K562 (cell line): Measurements from ENCODE around the gene PKD1L1. TPM values are rescaled to one million over a fixed set of nuclear protein-coding genes. Genes with fewer than 3 reads are reported as not detected.

Source experiments
- ATAC-seq: fragments of 200-7000 bp; cut with Tn5 transposase; 3 replicates; pipeline ENCODE4 v1.9.1; 2020; ENCODE audit warnings: moderate library complexity
- BruUV-seq: library from RNA; stranded (reverse); fragments of 400-500 nt; replicated peaks from 2 replicates; lab custom pipeline; 2021; lab: Mats Ljungman, UMichigan
- CTCF ChIA-PET: fragments of 300-600 bp; formaldehyde crosslinking; extraction: SDS; loops from one replicate; lab custom pipeline; 2021; ENCODE audit warnings: low intra/inter-chr PET ratio; lab: Yijun Ruan, JAX
- POLR2A ChIA-PET: fragments of 300-600, 350-650 bp; sonication (Branson Sonifier 250); formaldehyde crosslinking; extraction: SDS; loops from one replicate; lab custom pipeline; 2021; ENCODE audit warnings: antibody characterized with exemption, inconsistent platforms; lab: Yijun Ruan, JAX
- DNase-seq, 4 experiments: peaks; one replicate each; pipeline versions ENCODE4 v3.0.0 to v3.0.0-alpha.2; 2011 to 2018; ENCODE audit warnings: low spot score in 3 of 4, mixed read lengths in 3 of 4; ENCODE audit errors: extremely low read depth in 1 of 4
- FAIRE-seq: peaks from 2 replicates; lab custom pipeline; 2011; peaks lifted over from hg19 to GRCh38; lab: Jason Lieb, UNC
- H2AFZ ChIP-seq: 2 replicates; pipeline ENCODE4 v1.6.0; 2011; ENCODE audit warnings: low read depth, low read length, control low read depth, inconsistent platforms
- H3K27ac ChIP-seq: fragments of 200-600 bp; 3 replicates; pipeline ENCODE4 v1.8.0; 2011; ENCODE audit warnings: low read depth, mild to moderate bottlenecking, control low read depth, inconsistent platforms, low read length, moderate library complexity, mixed read lengths; ENCODE audit errors: extremely low read depth
- H3K27me3 ChIP-seq, 2 experiments: fragments of 300-600 bp in 1 of 2; 2 replicates in 1 of 2; 3 replicates in 1 of 2; pipeline versions ENCODE4 v1.6.0 to v1.8.0; 2011; ENCODE audit warnings: inconsistent platforms in 2 of 2, low read length in 2 of 2, mild to moderate bottlenecking in 1 of 2, mixed read lengths in 1 of 2, moderate library complexity in 1 of 2; ENCODE audit not compliant: control insufficient read depth in 2 of 2, insufficient read depth in 2 of 2
- H3K36me3 ChIP-seq: fragments of 300-600 bp; 3 replicates; pipeline ENCODE4 v1.8.0; 2011; ENCODE audit warnings: mild to moderate bottlenecking, low read length, inconsistent platforms; ENCODE audit not compliant: control insufficient read depth, insufficient read depth
- H3K4me1 ChIP-seq, 2 experiments: fragments of 200-600 bp in 1 of 2; replicated peaks in 1 of 2; 2 replicates in 1 of 2; 3 replicates in 1 of 2; pipeline versions ENCODE4 v1.5.1 to v1.8.0; 2011; ENCODE audit warnings: inconsistent platforms in 2 of 2, low read length in 2 of 2, mild to moderate bottlenecking in 1 of 2, mixed read lengths in 1 of 2, moderate library complexity in 1 of 2; ENCODE audit not compliant: control insufficient read depth in 2 of 2, insufficient read depth in 2 of 2
- H3K4me2 ChIP-seq: 2 replicates; pipeline ENCODE4 v1.6.1; 2011; ENCODE audit warnings: low read length, control low read depth, inconsistent platforms, mixed read lengths; ENCODE audit not compliant: insufficient read depth
- H3K4me3 ChIP-seq: fragments of 200-600 bp; sonication (generic), shearing (Covaris generic); 2 replicates; pipeline ENCODE4 v1.5.1; 2016; ENCODE audit warnings: control low read depth, inconsistent platforms
- H3K79me2 ChIP-seq: fragments of 200-600 bp; 3 replicates; pipeline ENCODE4 v1.8.0; 2011; ENCODE audit warnings: low read length, inconsistent platforms; ENCODE audit not compliant: control insufficient read depth, insufficient read depth
- H3K9ac ChIP-seq, 2 experiments: 2 replicates each; pipeline versions ENCODE4 v1.6.0 to v1.6.1; 2011; ENCODE audit warnings: low read depth in 2 of 2, low read length in 2 of 2, control low read depth in 1 of 2, inconsistent platforms in 1 of 2, mild to moderate bottlenecking in 1 of 2, mixed read lengths in 1 of 2; ENCODE audit not compliant: insufficient read depth in 1 of 2
- H3K9me1 ChIP-seq: one replicate; pipeline ENCODE4 v1.6.0; 2011; ENCODE audit warnings: inconsistent platforms, mild to moderate bottlenecking, low read length, moderate library complexity; ENCODE audit not compliant: control insufficient read depth, insufficient read depth
- H3K9me3 ChIP-seq: replicated peaks from 2 replicates; pipeline ENCODE4 v1.5.1; 2011; ENCODE audit warnings: low read depth, low read length, inconsistent platforms; ENCODE audit not compliant: control insufficient read depth, insufficient read depth
- H4K20me1 ChIP-seq: replicated peaks from 2 replicates; pipeline ENCODE4 v1.6.1; 2011; ENCODE audit warnings: low read length, inconsistent platforms, mixed read lengths; ENCODE audit not compliant: control insufficient read depth, insufficient read depth
- ATF2 ChIP-seq: sonication (generic); formaldehyde crosslinking; IDR thresholded peaks from 2 replicates; pipeline ENCODE4 v1.8.1; 2022; ENCODE audit warnings: missing genetic modification reagents
- BDP1 ChIP-seq: IDR thresholded peaks from 3 replicates; pipeline ENCODE4 v1.6.1; 2011; ENCODE audit not compliant: insufficient read length, insufficient read depth
- ESRRA ChIP-seq: fragments of 450-650 bp; IDR thresholded peaks from 2 replicates; pipeline ENCODE4 v1.6.1; 2014; ENCODE audit warnings: low read depth, mild to moderate bottlenecking, moderate library complexity, borderline replicate concordance
- FOXA3 ChIP-seq, 2 experiments: fragments of 450-650 bp in 1 of 2; sonication (generic) in 1 of 2; formaldehyde crosslinking; IDR thresholded peaks in 1 of 2; conservative IDR thresholded peaks in 1 of 2; 2 replicates each; pipeline versions ENCODE4 v1.4.0 to v1.8.0; 2020 to 2022; ENCODE audit warnings: mild to moderate bottlenecking in 2 of 2, missing genetic modification reagents in 1 of 2
- GATAD2B ChIP-seq: fragments of 450-650 bp; IDR thresholded peaks from 2 replicates; pipeline ENCODE4 v1.6.1; 2017; ENCODE audit warnings: mild to moderate bottlenecking, borderline replicate concordance
- HNRNPL ChIP-seq: fragments of 200-400 bp; formaldehyde crosslinking; IDR thresholded peaks from 2 replicates; pipeline ENCODE4 v1.6.1; 2017; ENCODE audit warnings: low read depth, mild to moderate bottlenecking, low read length
- NR2C2 ChIP-seq, 2 experiments: fragments of 200-800 bp in 1 of 2; sonication (Bioruptor generic) in 1 of 2; sonication (generic) in 1 of 2; formaldehyde crosslinking in 1 of 2; IDR thresholded peaks; 2 replicates each; pipeline versions ENCODE4 v1.6.1 to v1.8.0; 2016 to 2022; ENCODE audit warnings: mild to moderate bottlenecking in 1 of 2, missing compliant biosample characterization in 1 of 2, missing genetic modification characterization in 1 of 2, missing genetic modification reagents in 1 of 2
- TEAD1 ChIP-seq, 2 experiments: fragments of 450-650 bp in 1 of 2; sonication (generic) in 1 of 2; formaldehyde crosslinking; IDR thresholded peaks; 2 replicates each; pipeline versions ENCODE4 v1.4.0 to v1.8.0; 2020 to 2022; ENCODE audit warnings: mild to moderate bottlenecking in 2 of 2, missing genetic modification reagents in 1 of 2
- ZNF644 ChIP-seq: fragments of 200-800 bp; sonication (Bioruptor generic); IDR thresholded peaks from 2 replicates; pipeline ENCODE4 v1.6.1; 2016; ENCODE audit warnings: low read depth, missing genetic modification characterization, missing compliant biosample characterization
- WGBS: fragments of 100-300 bp; shearing (Covaris generic); methylation state at CpG from one replicate; pipeline ENCODE4 v1.1.6; 2016; ENCODE audit warnings: low coverage, mixed read lengths; ENCODE audit not compliant: insufficient coverage; ENCODE audit errors: missing lambda C conversion rate; 5-methylcytosine and 5-hydroxymethylcytosine counted together
- in situ Hi-C: fragments of 300-500 bp; cut with MboI; formaldehyde crosslinking; loops from 4 replicates; pipeline ENCODE4 v1.15.0; 2018; ENCODE audit warnings: inconsistent platforms, mixed read lengths
- intact Hi-C: fragments of 100-400 bp; cut with micrococcal nuclease; formaldehyde crosslinking; loops from 2 replicates; pipeline ENCODE4 v1.14.2; 2022
- polyA plus RNA-seq, 8 experiments: library from polyadenylated mRNA; depleted of rRNA in 4 of 8; stranded (reverse) in 5 of 8; unstranded in 3 of 8; fragments of >200 nt; fragmentation: Nextera tagmentation in 2 of 8; fragmentation: Illumina TruSeq in 1 of 8; extraction: Ambion mirVana in 2 of 8; extraction: Trizol in 1 of 8; gene quantifications; 2 replicates each; pipeline versions ENCODE4 v1.2.1 to v1.2.3, GENCODE V29; 2011 to 2014; ENCODE audit warnings: inconsistent platforms in 1 of 8, missing spikeins in 1 of 8
- total RNA-seq, 7 experiments: library from RNA; depleted of rRNA in 6 of 7; stranded (reverse); fragments of >200 nt in 6 of 7; fragmentation: Illumina TruSeq in 2 of 7; extraction: Trizol in 2 of 7; gene quantifications; 2 replicates each; pipeline versions ENCODE4 v1.2.1 to v1.2.3, GENCODE V29; 2011 to 2021; ENCODE audit warnings: low replicate concordance in 1 of 7
- TF ChIP-seq, protein P1 (sequence below): IDR thresholded peaks from 2 replicates; pipeline ENCODE4 v1.6.1; 2012; ENCODE audit warnings: low read depth, low read length, improper control_type of control experiment, borderline replicate concordance

PKD1L1 gene
- total and polyA plus RNA-seq, 9 of the 15 experiments (the other 6 are each of a cell fraction or from before 2014, with no cell fraction given), result 0.01 to 0.02 TPM; not detected in 7

GRCh38 chr7:47979832-47980181 is 31.5 kb upstream of the PKD1L1 start:
- 45% methylated on average over 7 of the region's 7 CpGs for WGBS
- no peak for DNase-seq
- in situ Hi-C loops (no loop called here), intact Hi-C loops (loop anchor here (2.0 kb wide), 1 partner anchor 109 kb away; the partner anchor contains the start of gene UPP1)
- peak; percentile 59 for FAIRE-seq
- ChIA-PET POLR2A (no interaction called here), CTCF (no interaction called here)
- no TSS peak for BruUV-seq
- TF ChIP-seq GATAD2B (0 out of 2 replicates have a peak, but pooled peaks have one; percentile 7), ZNF644 (tag) (no peak), ESRRA (0 out of 2 replicates have a peak, but pooled peaks have one; percentile 10), NR2C2 (CRISPR knock-in tag; IDR thresholded peaks at IDR 0.05) (no peak), NR2C2 (tag; IDR thresholded peaks at IDR 0.05) (peak; percentile 96), TEAD1 (CRISPR knock-in tag; IDR thresholded peaks at IDR 0.05) (0 out of 4 replicates have a peak, but pooled peaks of 1 of the 2 experiments have one; percentile 2), FOXA3 (CRISPR knock-in tag; conservative IDR thresholded peaks at IDR 0.05 in 1 of 2, IDR thresholded peaks at IDR 0.05 in 1 of 2) (0 out of 4 replicates have a peak, but pooled peaks of 1 of the 2 experiments have one; percentile 12), BDP1 (no peak), HNRNPL (no peak), ATF2 (no peak)
- TF ChIP-seq, protein P1, sequence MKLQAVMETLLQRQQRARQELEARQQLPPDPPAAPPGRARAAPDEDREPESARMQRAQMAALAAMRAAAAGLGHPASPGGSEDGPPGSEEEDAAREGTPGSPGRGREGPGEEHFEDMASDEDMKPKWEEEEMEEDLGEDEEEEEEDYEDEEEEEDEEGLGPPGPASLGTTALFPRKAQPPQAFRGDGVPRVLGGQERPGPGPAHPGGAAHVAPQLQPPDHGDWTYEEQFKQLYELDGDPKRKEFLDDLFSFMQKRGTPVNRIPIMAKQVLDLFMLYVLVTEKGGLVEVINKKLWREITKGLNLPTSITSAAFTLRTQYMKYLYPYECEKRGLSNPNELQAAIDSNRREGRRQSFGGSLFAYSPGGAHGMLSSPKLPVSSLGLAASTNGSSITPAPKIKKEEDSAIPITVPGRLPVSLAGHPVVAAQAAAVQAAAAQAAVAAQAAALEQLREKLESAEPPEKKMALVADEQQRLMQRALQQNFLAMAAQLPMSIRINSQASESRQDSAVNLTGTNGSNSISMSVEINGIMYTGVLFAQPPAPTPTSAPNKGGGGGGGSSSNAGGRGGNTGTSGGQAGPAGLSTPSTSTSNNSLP, result no peak
- no peak for ATAC-seq
- H2AFZ ChIP-seq, result peak overlapping the region; percentile 88
- peak overlapping the region in 1 of 2 experiments; percentile 77; a peak in 1 of 4 replicates for H3K9ac ChIP-seq
- H4K20me1 ChIP-seq, result no peaks in the 10 kb centered on the region
- peaks cover 16% of the 10 kb centered on the region for H3K79me2 ChIP-seq
- peak overlapping the region; percentile 98; the same call in 1 of the 2 replicates for H3K4me2 ChIP-seq
- peak overlapping the region; percentile 53 for H3K4me3 ChIP-seq
- H3K36me3 ChIP-seq, result peaks cover 36% of the 10 kb centered on the region
- no peaks in the 10 kb centered on the region for H3K9me3 ChIP-seq
- H3K27me3 ChIP-seq, result no peaks in the 10 kb centered on the region
- peaks cover 5 to 6% of the 10 kb centered on the region in 2 experiments; a peak in 4 of 5 replicates for H3K4me1 ChIP-seq
- H3K9me1 ChIP-seq, result no peaks in the 10 kb centered on the region
- peak overlapping the region; percentile 82; the same call in 2 of the 3 replicates for H3K27ac ChIP-seq
